ENCODE measurements around the gene AUNIP.

- TF ChIP-seq TAF1 (IDR thresholded peaks at IDR 0.05; ENCODE audit: borderline replicate concordance, low read depth, low read length) (no peak), POLR2AphosphoS5 (IDR thresholded peaks at IDR 0.05; ENCODE audit: low read depth, low read length) (no peak), EP300 (IDR thresholded peaks at IDR 0.05; ENCODE audit: borderline replicate concordance in 1 of 2, low read depth in 1 of 2, low read length in 1 of 2) (no peak)
- TF ChIP-seq, protein P1, sequence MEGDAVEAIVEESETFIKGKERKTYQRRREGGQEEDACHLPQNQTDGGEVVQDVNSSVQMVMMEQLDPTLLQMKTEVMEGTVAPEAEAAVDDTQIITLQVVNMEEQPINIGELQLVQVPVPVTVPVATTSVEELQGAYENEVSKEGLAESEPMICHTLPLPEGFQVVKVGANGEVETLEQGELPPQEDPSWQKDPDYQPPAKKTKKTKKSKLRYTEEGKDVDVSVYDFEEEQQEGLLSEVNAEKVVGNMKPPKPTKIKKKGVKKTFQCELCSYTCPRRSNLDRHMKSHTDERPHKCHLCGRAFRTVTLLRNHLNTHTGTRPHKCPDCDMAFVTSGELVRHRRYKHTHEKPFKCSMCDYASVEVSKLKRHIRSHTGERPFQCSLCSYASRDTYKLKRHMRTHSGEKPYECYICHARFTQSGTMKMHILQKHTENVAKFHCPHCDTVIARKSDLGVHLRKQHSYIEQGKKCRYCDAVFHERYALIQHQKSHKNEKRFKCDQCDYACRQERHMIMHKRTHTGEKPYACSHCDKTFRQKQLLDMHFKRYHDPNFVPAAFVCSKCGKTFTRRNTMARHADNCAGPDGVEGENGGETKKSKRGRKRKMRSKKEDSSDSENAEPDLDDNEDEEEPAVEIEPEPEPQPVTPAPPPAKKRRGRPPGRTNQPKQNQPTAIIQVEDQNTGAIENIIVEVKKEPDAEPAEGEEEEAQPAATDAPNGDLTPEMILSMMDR (IDR thresholded peaks at IDR 0.05) = no peak
These were observed 51.5 kb downstream of the AUNIP start for GRCh38 chr1:25807480-25808390.
